Measurements from ENCODE around the gene DCLRE1A. TPM values are rescaled to one million over a fixed set of nuclear protein-coding genes. Genes with fewer than 3 reads are reported as not detected.

DCLRE1A gene
- total and polyA plus RNA-seq, 2 of the 13 experiments (the other 11 are each of a cell fraction or from before 2014, with no cell fraction given), result 6.2 to 19.6 TPM

GRCh38 chr10:113882240-113882639 lies 28.4 kb upstream of the DCLRE1A start:
- FAIRE-seq (no peak), ATAC-seq (no peak), DNase-seq (ENCODE audit: low spot score) (no peak)
- H4K20me1 ChIP-seq (ENCODE audit: insufficient read depth, low read length), result no peaks in the 10 kb centered on the region
- WGBS (ENCODE audit: low lambda C conversion rate), result 95% methylated on average over 2 of the region's 2 CpGs
- BruUV-seq (replicated peaks), result no TSS peak
- TF ChIP-seq LCORL (IDR thresholded peaks at IDR 0.05), result no peak
- no peak for TF ChIP-seq LCORL (CRISPR knock-in tag; IDR thresholded peaks at IDR 0.05)
- TF ChIP-seq ZNF446 (CRISPR knock-in tag; IDR thresholded peaks at IDR 0.05), result no peak
- no peak for TF ChIP-seq NR2C2 (CRISPR knock-in tag; IDR thresholded peaks at IDR 0.05; ENCODE audit: borderline replicate concordance)
- TF ChIP-seq PRDM15 (CRISPR knock-in tag; IDR thresholded peaks at IDR 0.05), result no peak
- no peak for TF ChIP-seq CREBL2 (CRISPR knock-in tag; IDR thresholded peaks at IDR 0.05; ENCODE audit: borderline replicate concordance)
- no peak for TF ChIP-seq MED8 (CRISPR knock-in tag; IDR thresholded peaks at IDR 0.05; ENCODE audit: insufficient replicate concordance)
- TF ChIP-seq MIER3 (CRISPR knock-in tag; IDR thresholded peaks at IDR 0.05; ENCODE audit: borderline replicate concordance), result no peak
- no peak for TF ChIP-seq HMG20B (CRISPR knock-in tag; conservative IDR thresholded peaks at IDR 0.05)
- no peak for TF ChIP-seq ZBTB42 (CRISPR knock-in tag; IDR thresholded peaks at IDR 0.05)
- no peak for TF ChIP-seq ZNF138 (CRISPR knock-in tag; IDR thresholded peaks at IDR 0.05; ENCODE audit: low read depth)
- H3K4me2 ChIP-seq (ENCODE audit: low read depth, low read length), result no peak overlapping the region
- no peak overlapping the region for H3K4me3 ChIP-seq (replicated peaks in 1 of 3; ENCODE audit: insufficient read depth in 1 of 3, low read depth in 2 of 3, low read length in 3 of 3)
- H3K36me3 ChIP-seq (replicated peaks in 1 of 2; ENCODE audit: control insufficient read depth in 1 of 2, insufficient read depth in 2 of 2, low read length in 2 of 2), result peaks cover 0 to 15% of the 10 kb centered on the region in 2 experiments; a peak in 4 of 5 replicates
- POLR2A ChIA-PET, result no interaction called here
- no peak overlapping the region for H3K27ac ChIP-seq (ENCODE audit: extremely low read length, insufficient read depth, low read length)
- H3K9me3 ChIP-seq (ENCODE audit: low read length), result no peaks in the 10 kb centered on the region
- H3K9ac ChIP-seq (ENCODE audit: insufficient read depth, low read depth, low read length), result no peak overlapping the region
- H3K27me3 ChIP-seq (ENCODE audit: control insufficient read depth in 1 of 2, insufficient read depth in 2 of 2, low read length in 2 of 2), result no peaks in the 10 kb centered on the region
- in situ Hi-C loops (cut with HindIII; ENCODE audit: extremely low pct_ligation_motif_present, low pct_unique_long_range_greater_than_20kb), result no loop called here
- H3K79me2 ChIP-seq (ENCODE audit: insufficient read depth, low read length), result no peaks in the 10 kb centered on the region
- H2AFZ ChIP-seq (ENCODE audit: low read length), result no peak overlapping the region
- intact Hi-C loops (cut with micrococcal nuclease; ENCODE audit: unreplicated experiment), result no loop called here
- no peaks in the 10 kb centered on the region for H3K4me1 ChIP-seq (ENCODE audit: insufficient read depth, low read length)
- CTCF ChIA-PET (ENCODE audit: low intra/inter-chr PET ratio, low total read pairs), result no interaction called here
